ENCODE results near the gene REEP3. TPM values are rescaled to one million over a fixed set of nuclear protein-coding genes. Genes with fewer than 3 reads are reported as not detected.

The REEP3 gene
- total RNA-seq, 1 donor from 2014 or later: 33.2 TPM

GRCh38 chr10:63584725-63585035 is 63.5 kb downstream of the REEP3 start:
- no peaks in the 10 kb centered on the region for H3K9me3 Mint-ChIP-seq (ENCODE audit: low read depth)
- H3K4me1 Mint-ChIP-seq (ENCODE audit: low read depth): peaks cover 5% of the 10 kb centered on the region
- no peak for TF ChIP-seq CTCF (IDR thresholded peaks at IDR 0.05; ENCODE audit: unreplicated experiment)
- H3K4me3 Mint-ChIP-seq (ENCODE audit: low read depth): no peak overlapping the region
- no peaks in the 10 kb centered on the region for H3K36me3 Mint-ChIP-seq (ENCODE audit: insufficient read depth)
- H3K27me3 Mint-ChIP-seq: no peaks in the 10 kb centered on the region
- no peak for DNase-seq (ENCODE audit: low spot score, unreplicated experiment)
- no peak overlapping the region for H3K27ac Mint-ChIP-seq

- Mint-ChIP-seq H3K36me3 (ENCODE audit: insufficient read depth) (no peaks in the 10 kb centered on the region), H3K27ac (no peak overlapping the region), H3K9me3 (ENCODE audit: low read depth) (no peaks in the 10 kb centered on the region), H3K27me3 (no peaks in the 10 kb centered on the region), H3K4me1 (ENCODE audit: low read depth) (peaks cover 5% of the 10 kb centered on the region), H3K4me3 (ENCODE audit: low read depth) (no peak overlapping the region)
- no peak for DNase-seq (ENCODE audit: low spot score, unreplicated experiment)
- TF ChIP-seq CTCF (IDR thresholded peaks at IDR 0.05; ENCODE audit: unreplicated experiment): no peak
Measured at GRCh38 chr10:63585041-63585440, 63.8 kb downstream of the REEP3 start.

- Mint-ChIP-seq H3K9me3 (ENCODE audit: low read depth) (no peaks in the 10 kb centered on the region), H3K36me3 (ENCODE audit: insufficient read depth) (no peaks in the 10 kb centered on the region), H3K27ac (no peak overlapping the region), H3K4me1 (ENCODE audit: low read depth) (peaks cover 5% of the 10 kb centered on the region), H3K27me3 (no peaks in the 10 kb centered on the region), H3K4me3 (ENCODE audit: low read depth) (no peak overlapping the region)
- no peak for DNase-seq (ENCODE audit: low spot score, unreplicated experiment)
- no peak for TF ChIP-seq CTCF (IDR thresholded peaks at IDR 0.05; ENCODE audit: unreplicated experiment)
Measured at GRCh38 chr10:63586043-63586442, 64.8 kb downstream of the REEP3 start.

GRCh38 chr10:63587191-63587590 is 66.0 kb downstream of the REEP3 start:
- no peak overlapping the region for H3K4me3 Mint-ChIP-seq (ENCODE audit: low read depth)
- H3K4me1 Mint-ChIP-seq (ENCODE audit: low read depth): peaks cover 7% of the 10 kb centered on the region
- no peak for TF ChIP-seq CTCF (IDR thresholded peaks at IDR 0.05; ENCODE audit: unreplicated experiment)

GRCh38 chr10:63588436-63589167 is 67.4 kb downstream of the REEP3 start:
- H3K9me3 Mint-ChIP-seq (ENCODE audit: low read depth): no peaks in the 10 kb centered on the region
- no peak for DNase-seq (ENCODE audit: low spot score, unreplicated experiment)
- H3K4me1 Mint-ChIP-seq (ENCODE audit: low read depth): peaks cover 5% of the 10 kb centered on the region
- no peak overlapping the region for H3K27ac Mint-ChIP-seq
- H3K36me3 Mint-ChIP-seq (ENCODE audit: insufficient read depth): no peaks in the 10 kb centered on the region
- no peaks in the 10 kb centered on the region for H3K27me3 Mint-ChIP-seq
- no peak for TF ChIP-seq CTCF (IDR thresholded peaks at IDR 0.05; ENCODE audit: unreplicated experiment)
- no peak overlapping the region for H3K4me3 Mint-ChIP-seq (ENCODE audit: low read depth)

More at GRCh38 chr10:63587191-63587590, 66.0 kb downstream of the REEP3 start:
- H3K9me3 Mint-ChIP-seq (ENCODE audit: low read depth): no peaks in the 10 kb centered on the region
- no peaks in the 10 kb centered on the region for H3K27me3 Mint-ChIP-seq
- no peak for DNase-seq (ENCODE audit: low spot score, unreplicated experiment)
- H3K36me3 Mint-ChIP-seq (ENCODE audit: insufficient read depth): no peaks in the 10 kb centered on the region
- no peak overlapping the region for H3K27ac Mint-ChIP-seq

Measured in progenitor cell of endocrine pancreas (in vitro differentiated cells).